ENCODE data around the gene GPR37.

GPR37 gene

GRCh38 chr7:124765401-124766352, at the start of gene GPR37:
Gene GPR37, minus strand, starts transcription at chr7:124765792. Its CDS starts 816 bp downstream, at chr7:124764976.
- no peak for DNase-seq (ENCODE audit: low read depth)

- DNase-seq (ENCODE audit: low read depth): no peak
Measured at GRCh38 chr7:124813994-124814798, 48.6 kb upstream of the GPR37 start.

GRCh38 chr7:124812764-124813163, 47.2 kb upstream of the GPR37 start:
- no peak for DNase-seq (ENCODE audit: low read depth)

- no peak for DNase-seq (ENCODE audit: low read depth)
Measured at GRCh38 chr7:124811341-124811740, 45.7 kb upstream of the GPR37 start.

- no peak for DNase-seq (ENCODE audit: low read depth)
Measured at GRCh38 chr7:124810605-124811004, 45.0 kb upstream of the GPR37 start.

GRCh38 chr7:124808206-124808605, 42.6 kb upstream of the GPR37 start:
- DNase-seq (ENCODE audit: low read depth): no peak

- no peak for DNase-seq (ENCODE audit: low read depth)
Measured at GRCh38 chr7:124801330-124801895, 35.8 kb upstream of the GPR37 start.

GRCh38 chr7:124800386-124800785, 34.8 kb upstream of the GPR37 start:
- DNase-seq (ENCODE audit: low read depth): no peak

- no peak for DNase-seq (ENCODE audit: low read depth)
Measured at GRCh38 chr7:124799448-124799847, 33.9 kb upstream of the GPR37 start.

- no peak for DNase-seq (ENCODE audit: low read depth)
Measured at GRCh38 chr7:124796771-124797170, 31.2 kb upstream of the GPR37 start.

GRCh38 chr7:124792696-124793095, 27.1 kb upstream of the GPR37 start:
- DNase-seq (ENCODE audit: low read depth): no peak

GRCh38 chr7:124792002-124792401, 26.4 kb upstream of the GPR37 start:
- no peak for DNase-seq (ENCODE audit: low read depth)

GRCh38 chr7:124791426-124791825, 25.8 kb upstream of the GPR37 start:
- no peak for DNase-seq (ENCODE audit: low read depth)

GRCh38 chr7:124790645-124791044, 25.1 kb upstream of the GPR37 start:
- no peak for DNase-seq (ENCODE audit: low read depth)

GRCh38 chr7:124785994-124786393, 20.4 kb upstream of the GPR37 start:
- DNase-seq (ENCODE audit: low read depth): no peak

- DNase-seq (ENCODE audit: low read depth): no peak
Measured at GRCh38 chr7:124784879-124785818, 19.6 kb upstream of the GPR37 start.

- no peak for DNase-seq (ENCODE audit: low read depth)
Measured at GRCh38 chr7:124783271-124783670, 17.7 kb upstream of the GPR37 start.

GRCh38 chr7:124781907-124782734, 16.5 kb upstream of the GPR37 start:
- no peak for DNase-seq (ENCODE audit: low read depth)

- no peak for DNase-seq (ENCODE audit: low read depth)
Measured at GRCh38 chr7:124781418-124781817, 15.8 kb upstream of the GPR37 start.

- no peak for DNase-seq (ENCODE audit: low read depth)
Measured at GRCh38 chr7:124780608-124781007, 15.0 kb upstream of the GPR37 start.

GRCh38 chr7:124780056-124780455, 14.5 kb upstream of the GPR37 start:
- DNase-seq (ENCODE audit: low read depth): no peak
